A673 (cell line): ENCODE results near the gene NPTX1.

Source experiments
- EZH2 ChIP-seq: fragments of 200-600 bp; sonication (generic); IDR thresholded peaks from 2 replicates; pipeline ENCODE4 v1.6.1; 2017; ENCODE audit warnings: borderline replicate concordance, low read depth, mild to moderate bottlenecking, mixed read lengths, antibody characterized with exemption, low read length; ENCODE audit not compliant: poor library complexity, severe bottlenecking
- TF ChIP-seq, protein P1 (sequence below): fragments of 300-800, 200-600 bp; sonication (generic); conservative IDR thresholded peaks from 2 replicates; pipeline ENCODE4 v1.5.1; 2017; ENCODE audit warnings: low read depth, mild to moderate bottlenecking, antibody characterized with exemption, low read length, moderate library complexity, mixed read lengths

DNA sequence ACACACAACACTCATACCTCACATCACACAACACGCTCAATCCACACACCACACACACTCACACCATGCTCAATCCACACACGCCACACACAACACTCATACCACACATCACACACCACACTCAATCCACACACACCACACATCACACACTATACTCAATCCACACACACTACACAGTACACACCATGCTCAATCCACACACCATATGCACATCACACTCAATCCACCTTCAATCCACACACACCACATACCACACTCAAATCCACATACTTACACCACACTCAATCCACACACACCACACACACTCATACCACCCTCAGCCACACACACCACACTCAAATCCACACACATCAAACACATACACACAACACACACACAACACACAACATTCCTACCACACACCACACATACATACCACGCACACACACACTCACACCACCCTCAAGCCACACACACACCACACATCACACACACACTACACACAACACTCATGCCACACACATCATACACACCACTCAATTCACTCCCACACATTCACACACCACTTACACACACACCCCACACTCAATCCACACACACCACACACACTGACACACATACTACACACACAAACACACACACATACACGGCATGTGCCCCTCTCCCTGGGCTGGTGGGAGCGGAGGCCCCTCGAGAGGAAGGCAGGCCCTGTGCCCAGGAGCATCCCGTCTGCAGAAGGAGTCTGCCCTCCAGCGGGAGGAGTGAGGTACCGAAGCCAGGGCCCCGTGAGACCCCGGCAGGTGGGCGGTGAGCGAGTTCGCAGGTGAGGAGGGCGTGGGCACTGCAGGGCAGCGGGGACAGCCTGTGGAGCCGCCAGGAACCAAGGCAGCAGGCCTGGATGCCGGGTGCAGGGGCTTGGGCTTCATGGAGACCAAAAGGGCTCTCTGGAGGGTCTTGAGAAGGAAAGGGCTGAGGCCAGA, 35.1 kb upstream of the NPTX1 start:
- TF ChIP-seq, protein P1, sequence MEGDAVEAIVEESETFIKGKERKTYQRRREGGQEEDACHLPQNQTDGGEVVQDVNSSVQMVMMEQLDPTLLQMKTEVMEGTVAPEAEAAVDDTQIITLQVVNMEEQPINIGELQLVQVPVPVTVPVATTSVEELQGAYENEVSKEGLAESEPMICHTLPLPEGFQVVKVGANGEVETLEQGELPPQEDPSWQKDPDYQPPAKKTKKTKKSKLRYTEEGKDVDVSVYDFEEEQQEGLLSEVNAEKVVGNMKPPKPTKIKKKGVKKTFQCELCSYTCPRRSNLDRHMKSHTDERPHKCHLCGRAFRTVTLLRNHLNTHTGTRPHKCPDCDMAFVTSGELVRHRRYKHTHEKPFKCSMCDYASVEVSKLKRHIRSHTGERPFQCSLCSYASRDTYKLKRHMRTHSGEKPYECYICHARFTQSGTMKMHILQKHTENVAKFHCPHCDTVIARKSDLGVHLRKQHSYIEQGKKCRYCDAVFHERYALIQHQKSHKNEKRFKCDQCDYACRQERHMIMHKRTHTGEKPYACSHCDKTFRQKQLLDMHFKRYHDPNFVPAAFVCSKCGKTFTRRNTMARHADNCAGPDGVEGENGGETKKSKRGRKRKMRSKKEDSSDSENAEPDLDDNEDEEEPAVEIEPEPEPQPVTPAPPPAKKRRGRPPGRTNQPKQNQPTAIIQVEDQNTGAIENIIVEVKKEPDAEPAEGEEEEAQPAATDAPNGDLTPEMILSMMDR, result no peak
- TF ChIP-seq EZH2, result no peak
